Breast epithelium (tissue), 3 donors: ENCODE measurements around the gene CNTNAP2.

Experiments
- POLR2A ChIP-seq: fragments of 450-650 bp; IDR thresholded peaks from one replicate; pipeline ENCODE4 v1.6.1; 2016; ENCODE audit warnings: antibody characterized with exemption, mild to moderate bottlenecking, moderate library complexity
- POLR2AphosphoS5 ChIP-seq, 3 donors: sonication (generic); formaldehyde crosslinking; IDR thresholded peaks; one replicate each; pipeline ENCODE4 v1.6.1; 2017; ENCODE audit warnings: antibody characterized with exemption in 3 of 3
- TF ChIP-seq, protein P1 (sequence below), 3 donors: fragments of 450-650 bp; IDR thresholded peaks; one replicate each; pipeline ENCODE4 v1.5.1; 2016 to 2017; ENCODE audit warnings: antibody characterized with exemption in 3 of 3, mild to moderate bottlenecking in 3 of 3, moderate library complexity in 3 of 3

GRCh38 chr7:148374396-148375259 lies 2258.0 kb downstream of the CNTNAP2 start:
- TF ChIP-seq, protein P1, sequence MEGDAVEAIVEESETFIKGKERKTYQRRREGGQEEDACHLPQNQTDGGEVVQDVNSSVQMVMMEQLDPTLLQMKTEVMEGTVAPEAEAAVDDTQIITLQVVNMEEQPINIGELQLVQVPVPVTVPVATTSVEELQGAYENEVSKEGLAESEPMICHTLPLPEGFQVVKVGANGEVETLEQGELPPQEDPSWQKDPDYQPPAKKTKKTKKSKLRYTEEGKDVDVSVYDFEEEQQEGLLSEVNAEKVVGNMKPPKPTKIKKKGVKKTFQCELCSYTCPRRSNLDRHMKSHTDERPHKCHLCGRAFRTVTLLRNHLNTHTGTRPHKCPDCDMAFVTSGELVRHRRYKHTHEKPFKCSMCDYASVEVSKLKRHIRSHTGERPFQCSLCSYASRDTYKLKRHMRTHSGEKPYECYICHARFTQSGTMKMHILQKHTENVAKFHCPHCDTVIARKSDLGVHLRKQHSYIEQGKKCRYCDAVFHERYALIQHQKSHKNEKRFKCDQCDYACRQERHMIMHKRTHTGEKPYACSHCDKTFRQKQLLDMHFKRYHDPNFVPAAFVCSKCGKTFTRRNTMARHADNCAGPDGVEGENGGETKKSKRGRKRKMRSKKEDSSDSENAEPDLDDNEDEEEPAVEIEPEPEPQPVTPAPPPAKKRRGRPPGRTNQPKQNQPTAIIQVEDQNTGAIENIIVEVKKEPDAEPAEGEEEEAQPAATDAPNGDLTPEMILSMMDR (IDR thresholded peaks at IDR 0.05): no peak
- TF ChIP-seq POLR2A: no peak
- TF ChIP-seq POLR2AphosphoS5 (IDR thresholded peaks at IDR 0.05): no peak
